DMS153 (cell line): ENCODE results near the gene OMG.
"Not testable (repeated sequence)": the region's sequence is repeated elsewhere in the genome, so short reads cannot be mapped to it uniquely, and the experiment has no call there.

Source experiments
- DNase-seq: peaks from one replicate; lab custom pipeline; 2025; lab: John Stamatoyannopoulos, UW

Gene OMG

GRCh38 chr17:31262923-31263322, 34.1 kb downstream of the OMG start:
- not testable (repeated sequence) for DNase-seq

GRCh38 chr17:31261601-31262000, 35.4 kb downstream of the OMG start:
- DNase-seq, result no peak

- no peak for DNase-seq
Measured at GRCh38 chr17:31260151-31260550, 36.9 kb downstream of the OMG start.

GRCh38 chr17:31256936-31257335, 40.1 kb downstream of the OMG start:
- no peak for DNase-seq

- no peak for DNase-seq
Measured at GRCh38 chr17:31254654-31255053, 42.4 kb downstream of the OMG start.

GRCh38 chr17:31252741-31253140, 44.3 kb downstream of the OMG start:
- DNase-seq, result no peak

GRCh38 chr17:31251970-31252328, 45.1 kb downstream of the OMG start:
- DNase-seq, result no peak

GRCh38 chr17:31251105-31251969, 45.7 kb downstream of the OMG start:
- DNase-seq, result no peak

GRCh38 chr17:31250229-31250628, 46.8 kb downstream of the OMG start:
- DNase-seq, result no peak

GRCh38 chr17:31249835-31250141, 47.3 kb downstream of the OMG start:
- no peak for DNase-seq

- no peak for DNase-seq
Measured at GRCh38 chr17:31248986-31249834, 47.8 kb downstream of the OMG start.
